RWPE1 (cell line): ENCODE measurements around the gene PLEKHG5.

ENCODE experiments used
- CTCF ChIA-PET: fragments of 350-600 bp; sonication (Branson Sonifier 250); formaldehyde crosslinking; extraction: SDS; loops from one replicate; lab custom pipeline; 2021; lab: Yijun Ruan, JAX
- POLR2A ChIA-PET: fragments of 400-600 bp; formaldehyde crosslinking; extraction: SDS; loops from one replicate; lab custom pipeline; 2020; ENCODE audit warnings: antibody characterized with exemption; ENCODE audit not compliant: low non-redundant PET; lab: Yijun Ruan, JAX
- DNase-seq: peaks from one replicate; pipeline ENCODE4 v3.0.0; 2012; ENCODE audit warnings: low spot score
- H3K27ac ChIP-seq: fragments of 450-650 bp; 2 replicates; pipeline ENCODE4 v1.5.1; 2017
- TF ChIP-seq, protein P1 (sequence below): fragments of 450-650 bp; conservative IDR thresholded peaks from 2 replicates; pipeline ENCODE4 v1.5.1; 2017; ENCODE audit warnings: low read depth, mild to moderate bottlenecking

The PLEKHG5 gene, protein sequence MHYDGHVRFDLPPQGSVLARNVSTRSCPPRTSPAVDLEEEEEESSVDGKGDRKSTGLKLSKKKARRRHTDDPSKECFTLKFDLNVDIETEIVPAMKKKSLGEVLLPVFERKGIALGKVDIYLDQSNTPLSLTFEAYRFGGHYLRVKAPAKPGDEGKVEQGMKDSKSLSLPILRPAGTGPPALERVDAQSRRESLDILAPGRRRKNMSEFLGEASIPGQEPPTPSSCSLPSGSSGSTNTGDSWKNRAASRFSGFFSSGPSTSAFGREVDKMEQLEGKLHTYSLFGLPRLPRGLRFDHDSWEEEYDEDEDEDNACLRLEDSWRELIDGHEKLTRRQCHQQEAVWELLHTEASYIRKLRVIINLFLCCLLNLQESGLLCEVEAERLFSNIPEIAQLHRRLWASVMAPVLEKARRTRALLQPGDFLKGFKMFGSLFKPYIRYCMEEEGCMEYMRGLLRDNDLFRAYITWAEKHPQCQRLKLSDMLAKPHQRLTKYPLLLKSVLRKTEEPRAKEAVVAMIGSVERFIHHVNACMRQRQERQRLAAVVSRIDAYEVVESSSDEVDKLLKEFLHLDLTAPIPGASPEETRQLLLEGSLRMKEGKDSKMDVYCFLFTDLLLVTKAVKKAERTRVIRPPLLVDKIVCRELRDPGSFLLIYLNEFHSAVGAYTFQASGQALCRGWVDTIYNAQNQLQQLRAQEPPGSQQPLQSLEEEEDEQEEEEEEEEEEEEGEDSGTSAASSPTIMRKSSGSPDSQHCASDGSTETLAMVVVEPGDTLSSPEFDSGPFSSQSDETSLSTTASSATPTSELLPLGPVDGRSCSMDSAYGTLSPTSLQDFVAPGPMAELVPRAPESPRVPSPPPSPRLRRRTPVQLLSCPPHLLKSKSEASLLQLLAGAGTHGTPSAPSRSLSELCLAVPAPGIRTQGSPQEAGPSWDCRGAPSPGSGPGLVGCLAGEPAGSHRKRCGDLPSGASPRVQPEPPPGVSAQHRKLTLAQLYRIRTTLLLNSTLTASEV

DNA sequence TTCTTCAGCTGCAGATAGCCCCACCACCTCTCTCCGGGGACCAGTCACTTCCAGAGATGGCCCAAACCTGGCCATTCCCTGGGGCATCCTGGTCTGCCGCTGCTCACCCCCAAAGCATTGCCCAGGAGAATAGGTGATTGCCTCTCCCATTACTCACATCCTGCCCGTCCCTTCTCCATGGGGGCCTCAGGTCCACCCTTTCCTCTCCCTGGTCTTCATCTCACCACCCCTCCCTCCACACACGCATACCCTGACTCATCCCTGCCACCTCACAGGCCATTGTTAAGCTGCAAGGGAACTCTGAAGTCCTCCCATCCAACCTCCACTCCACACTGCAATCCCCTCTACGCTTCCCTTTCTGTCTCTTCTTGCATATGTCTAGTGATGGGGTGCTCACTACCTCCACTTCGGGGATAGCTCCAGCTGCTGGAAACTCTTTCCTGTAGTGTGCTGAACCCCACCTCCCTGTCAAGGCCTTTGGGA lies at the start of gene PLEKHG5:
PLEKHG5 (minus strand) TSS at position 188 of the 483 bp plus-strand sequence. CDS start 14,096 bp downstream, outside the sequence.
- DNase-seq = peak; percentile 91
- peak within 1 kb of the TSS; percentile 100 for H3K27ac ChIP-seq
- CTCF ChIA-PET = interaction anchor here (0.6 to 1.3 kb wide), 6 partner anchors 16 to 457 kb away, joined by 3 to 5 read pairs (median 4); no protein-coding TSS in a partner anchor
- POLR2A ChIA-PET = interaction anchor here (0.6 kb wide), 1 partner anchor 140 kb away, joined by 3 read pairs; no protein-coding TSS in a partner anchor
- TF ChIP-seq, protein P1, sequence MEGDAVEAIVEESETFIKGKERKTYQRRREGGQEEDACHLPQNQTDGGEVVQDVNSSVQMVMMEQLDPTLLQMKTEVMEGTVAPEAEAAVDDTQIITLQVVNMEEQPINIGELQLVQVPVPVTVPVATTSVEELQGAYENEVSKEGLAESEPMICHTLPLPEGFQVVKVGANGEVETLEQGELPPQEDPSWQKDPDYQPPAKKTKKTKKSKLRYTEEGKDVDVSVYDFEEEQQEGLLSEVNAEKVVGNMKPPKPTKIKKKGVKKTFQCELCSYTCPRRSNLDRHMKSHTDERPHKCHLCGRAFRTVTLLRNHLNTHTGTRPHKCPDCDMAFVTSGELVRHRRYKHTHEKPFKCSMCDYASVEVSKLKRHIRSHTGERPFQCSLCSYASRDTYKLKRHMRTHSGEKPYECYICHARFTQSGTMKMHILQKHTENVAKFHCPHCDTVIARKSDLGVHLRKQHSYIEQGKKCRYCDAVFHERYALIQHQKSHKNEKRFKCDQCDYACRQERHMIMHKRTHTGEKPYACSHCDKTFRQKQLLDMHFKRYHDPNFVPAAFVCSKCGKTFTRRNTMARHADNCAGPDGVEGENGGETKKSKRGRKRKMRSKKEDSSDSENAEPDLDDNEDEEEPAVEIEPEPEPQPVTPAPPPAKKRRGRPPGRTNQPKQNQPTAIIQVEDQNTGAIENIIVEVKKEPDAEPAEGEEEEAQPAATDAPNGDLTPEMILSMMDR = no peak

GRCh38 chr1:6538956-6539355 lies 47.5 kb upstream of the PLEKHG5 start:
- ChIA-PET POLR2A (interaction anchor here (0.6 kb wide), 2 partner anchors 14 to 46 kb away, joined by 4 to 5 read pairs; no protein-coding TSS in a partner anchor), CTCF (interaction anchor here (0.5 to 0.7 kb wide), 2 partner anchors 23 to 108 kb away, joined by 3 to 6 read pairs; no protein-coding TSS in a partner anchor)
- no peak for DNase-seq
- TF ChIP-seq, protein P1 = no peak
- no peak overlapping the region for H3K27ac ChIP-seq

DNA sequence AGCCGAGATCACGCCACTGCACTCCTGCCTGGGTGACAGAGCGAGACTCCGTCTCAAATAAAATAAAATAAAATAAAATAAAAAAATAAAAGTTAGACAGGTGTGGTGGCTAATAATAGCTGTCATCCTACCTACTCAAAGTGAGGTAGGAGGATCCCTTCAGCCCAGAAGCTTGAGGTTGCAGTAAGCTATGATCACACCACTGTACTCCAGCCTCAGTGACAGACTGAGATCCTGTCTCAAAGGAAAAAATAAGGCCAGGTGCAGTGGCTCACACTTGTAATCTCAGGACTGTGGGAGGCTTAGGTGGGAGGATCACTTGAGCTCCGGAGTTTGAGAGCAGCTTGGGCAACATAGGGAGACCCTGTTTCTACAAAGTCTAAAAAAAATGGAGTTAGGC lies 44.8 kb upstream of the PLEKHG5 start:
- TF ChIP-seq, protein P1 = no peak
- CTCF ChIA-PET = interaction anchor here (1.3 kb wide), 1 partner anchor 13 kb away, joined by 4 read pairs; no protein-coding TSS in a partner anchor
- POLR2A ChIA-PET = no interaction called here
- no peak overlapping the region for H3K27ac ChIP-seq
- no peak for DNase-seq

- POLR2A ChIA-PET = no interaction called here
- no peak for DNase-seq
- CTCF ChIA-PET = interaction anchor here (0.6 kb wide), 1 partner anchor 19 kb away, joined by 3 read pairs; the partner anchor contains the start of gene NOL9
- TF ChIP-seq, protein P1 = no peak
- no peak overlapping the region for H3K27ac ChIP-seq
These were observed 43.7 kb upstream of the PLEKHG5 start for GRCh38 chr1:6535214-6535613.

GRCh38 chr1:6534248-6534822 lies 42.9 kb upstream of the PLEKHG5 start:
- ChIA-PET POLR2A (no interaction called here), CTCF (no interaction called here)
- peak overlapping the region; percentile 22; the same call in 1 of the 2 replicates for H3K27ac ChIP-seq
- TF ChIP-seq, protein P1 = no peak
- DNase-seq = no peak
